Measurements from ENCODE around the gene RAB7A.

GRCh38 chr3:128835096-128835495 lies 109.1 kb downstream of the RAB7A start:
- TF ChIP-seq CTCF (IDR thresholded peaks at IDR 0.05) (no peak), POLR2A (IDR thresholded peaks at IDR 0.05) (no peak)
